ENCODE data around the gene SARDH. TPM values are rescaled to one million over a fixed set of nuclear protein-coding genes. Genes with fewer than 3 reads are reported as not detected.
A peak's percentile ranks its signal among the peaks of the same experiment; 100 is the strongest.

Gene SARDH
- total and polyA plus RNA-seq, 8 donors, result 8.9 to 43.3 (median 20.5) TPM

GRCh38 chr9:133657120-133657661 is 81.0 kb downstream of the SARDH start:
- DNase-seq (peak in 1 of 6 donors; percentile 76), FAIRE-seq (no peak)

GRCh38 chr9:133656211-133657119 is 81.7 kb downstream of the SARDH start:
- no peaks in the 10 kb centered on the region for H3K36me3 ChIP-seq
- H3K4me1 ChIP-seq, result peaks cover 8 to 15% (median 13%) of the 10 kb centered on the region in 3 donors
- H3K27ac ChIP-seq, result no peak overlapping the region
- FAIRE-seq (no peak), ATAC-seq (no peak), DNase-seq (peak in 1 of 6 donors; percentile 64)
- H3K9me3 ChIP-seq, result no peaks in the 10 kb centered on the region
- no peak for TF ChIP-seq CTCF (IDR thresholded peaks at IDR 0.05)
- no peak overlapping the region for H3K4me3 ChIP-seq
- intact Hi-C loops (cut with DNase I), result no loop called here
- 42 to 43% methylated on average over 36 of the region's 36 CpGs for WGBS, 2 donors
- H3K27me3 ChIP-seq, result no peaks in the 10 kb centered on the region

More at GRCh38 chr9:133657120-133657661, 81.0 kb downstream of the SARDH start:
- Histone ChIP-seq H3K36me3 (no peaks in the 10 kb centered on the region), H3K9me3 (no peaks in the 10 kb centered on the region), H3K27me3 (no peaks in the 10 kb centered on the region), H3K4me1 (peaks cover 8 to 15% (median 13%) of the 10 kb centered on the region in 3 donors), H3K4me3 (no peak overlapping the region), H3K27ac (no peak overlapping the region)
- no peak for TF ChIP-seq CTCF (IDR thresholded peaks at IDR 0.05)
- 49 to 58% methylated on average over 13 of the region's 13 CpGs for WGBS, 2 donors
- peak in 1 of 4 donors; percentile 1 for ATAC-seq
- intact Hi-C loops (cut with DNase I), result no loop called here

GRCh38 chr9:133655701-133656100 is 82.5 kb downstream of the SARDH start:
- FAIRE-seq, result no peak
- Histone ChIP-seq H3K4me1 (peaks cover 8 to 15% (median 13%) of the 10 kb centered on the region in 3 donors), H3K27me3 (no peaks in the 10 kb centered on the region), H3K9me3 (no peaks in the 10 kb centered on the region), H3K27ac (no peak overlapping the region), H3K4me3 (no peak overlapping the region), H3K36me3 (no peaks in the 10 kb centered on the region)
- intact Hi-C loops (cut with DNase I), result no loop called here
- ATAC-seq, result no peak
- 44 to 46% methylated on average over 14 of the region's 14 CpGs for WGBS, 2 donors
- TF ChIP-seq CTCF (IDR thresholded peaks at IDR 0.05), result no peak
- DNase-seq, result peak in 1 of 6 donors; percentile 57

DNA sequence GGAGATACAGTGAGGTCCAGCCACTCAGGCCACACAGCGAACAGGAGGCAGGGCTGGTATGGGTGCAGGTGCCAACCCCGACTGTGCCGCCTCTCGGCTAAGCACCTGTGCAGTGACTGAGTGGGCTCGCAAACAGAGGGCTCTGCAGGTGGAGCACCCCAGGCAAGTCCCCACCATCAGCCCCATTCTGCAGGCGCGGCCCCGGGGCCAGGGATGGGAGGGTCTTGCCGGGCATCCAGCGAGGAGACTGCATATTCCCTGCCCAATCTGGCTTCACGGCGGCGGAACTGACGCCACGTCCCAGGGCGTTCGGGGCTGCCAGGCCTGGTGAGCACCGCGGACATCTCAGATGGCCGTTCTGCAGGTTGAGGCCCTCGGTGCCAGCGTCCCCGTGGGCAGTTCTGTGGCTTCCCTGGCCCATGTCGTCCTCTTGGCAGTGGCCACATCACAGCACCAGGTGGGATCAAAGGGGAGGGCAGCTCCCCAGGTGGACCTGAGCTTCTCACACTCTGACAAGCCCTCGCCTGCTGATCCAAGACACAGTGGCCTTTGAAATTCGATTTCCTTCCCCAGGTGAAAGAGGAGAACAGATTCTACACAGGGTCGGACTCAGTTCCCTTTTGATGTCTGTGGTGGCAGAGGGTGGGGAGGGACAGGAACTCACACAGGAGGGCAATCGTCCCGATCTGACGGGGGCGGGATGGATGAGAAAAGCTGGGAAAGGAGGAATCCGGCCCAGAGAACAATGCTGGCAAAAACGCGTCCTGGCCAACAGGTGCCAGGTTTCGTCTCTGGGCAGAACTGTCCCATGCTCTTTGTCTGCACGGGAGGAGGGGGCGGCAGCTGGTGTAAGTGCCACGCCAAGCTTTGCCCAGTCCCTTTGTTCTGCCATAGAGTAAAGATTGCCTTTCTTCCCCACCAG is 83.2 kb downstream of the SARDH start:
- ATAC-seq (no peak), DNase-seq (peak in 1 of 6 donors; percentile 70), FAIRE-seq (no peak)
- Histone ChIP-seq H3K4me3 (no peak overlapping the region), H3K9me3 (no peaks in the 10 kb centered on the region), H3K27ac (no peak overlapping the region), H3K4me1 (peaks cover 8 to 15% (median 13%) of the 10 kb centered on the region in 3 donors), H3K36me3 (no peaks in the 10 kb centered on the region), H3K27me3 (no peaks in the 10 kb centered on the region)
- intact Hi-C loops (cut with DNase I), result no loop called here
- TF ChIP-seq CTCF (IDR thresholded peaks at IDR 0.05), result no peak
- WGBS, 2 donors, result 45 to 46% methylated on average over 38 of the region's 38 CpGs

All from pancreas (tissue), 10 donors.